ENCODE results near the gene CHRNB2. TPM values are rescaled to one million over a fixed set of nuclear protein-coding genes. Genes with fewer than 3 reads are reported as not detected.
"Not testable (repeated sequence)": the region's sequence is repeated elsewhere in the genome, so short reads cannot be mapped to it uniquely, and the experiment has no call there.

CHRNB2 gene
- total RNA-seq, 4 donors from 2014 or later = 0.32 to 0.82 TPM; not detected in 2

GRCh38 chr1:154524881-154525280, 42.7 kb upstream of the CHRNB2 start:
- intact Hi-C loops (cut with DNase I; ENCODE audit: low total_unique reads) (no loop called here), in situ Hi-C loops (cut with MboI; ENCODE audit: low pct_ligation_motif_present in 1 of 4, low pct_unique_long_range_greater_than_20kb in 1 of 4, low sequenced_read_pairs in 3 of 4) (no loop called here)
- Histone ChIP-seq H3K4me1 (no peaks in the 10 kb centered on the region), H3K9me3 (peaks cover 0 to 3% of the 10 kb centered on the region in 2 donors), H3K27me3 (no peaks in the 10 kb centered on the region), H3K36me3 (no peaks in the 10 kb centered on the region), H3K27ac (no peak overlapping the region), H3K4me3 (no peak overlapping the region)
- no peak for TF ChIP-seq POLR2AphosphoS5 (IDR thresholded peaks at IDR 0.05)
- TF ChIP-seq POLR2A (IDR thresholded peaks at IDR 0.05) = no peak
- no peak for TF ChIP-seq CTCF (IDR thresholded peaks at IDR 0.05)
- no peak for TF ChIP-seq EP300 (IDR thresholded peaks at IDR 0.05; ENCODE audit: low read depth)
- no peak for DNase-seq

- Histone ChIP-seq H3K27ac (no peak overlapping the region), H3K9me3 (peaks cover 0 to 3% of the 10 kb centered on the region in 2 donors), H3K36me3 (no peaks in the 10 kb centered on the region), H3K27me3 (no peaks in the 10 kb centered on the region), H3K4me1 (no peaks in the 10 kb centered on the region), H3K4me3 (no peak overlapping the region)
- 49 to 60% methylated on average over 6 of the region's 6 CpGs for WGBS, 2 donors (ENCODE audit: low coverage in 1 of 2)
- TF ChIP-seq POLR2AphosphoS5 (IDR thresholded peaks at IDR 0.05) (no peak), EP300 (IDR thresholded peaks at IDR 0.05; ENCODE audit: low read depth) (no peak)
- intact Hi-C loops (cut with DNase I; ENCODE audit: low total_unique reads) (no loop called here), in situ Hi-C loops (cut with MboI; ENCODE audit: low pct_ligation_motif_present in 1 of 4, low pct_unique_long_range_greater_than_20kb in 1 of 4, low sequenced_read_pairs in 3 of 4) (no loop called here)
- DNase-seq = no peak
Measured at GRCh38 chr1:154527192-154527591, 40.4 kb upstream of the CHRNB2 start.

GRCh38 chr1:154529308-154529707, 38.3 kb upstream of the CHRNB2 start:
- Histone ChIP-seq H3K4me1 (no peaks in the 10 kb centered on the region), H3K27ac (no peak overlapping the region), H3K36me3 (no peaks in the 10 kb centered on the region), H3K27me3 (no peaks in the 10 kb centered on the region), H3K4me3 (no peak overlapping the region), H3K9me3 (no peaks in the 10 kb centered on the region)
- intact Hi-C loops (cut with DNase I; ENCODE audit: low total_unique reads) = no loop called here
- TF ChIP-seq POLR2A (IDR thresholded peaks at IDR 0.05) (no peak), POLR2AphosphoS5 (IDR thresholded peaks at IDR 0.05) (no peak), CTCF (IDR thresholded peaks at IDR 0.05) (no peak), EP300 (IDR thresholded peaks at IDR 0.05; ENCODE audit: low read depth) (no peak)
- DNase-seq = no peak
- in situ Hi-C loops (cut with MboI; ENCODE audit: low pct_ligation_motif_present in 1 of 4, low pct_unique_long_range_greater_than_20kb in 1 of 4, low sequenced_read_pairs in 3 of 4) = no loop called here
- 83 to 91% methylated on average over 6 of the region's 6 CpGs for WGBS, 2 donors (ENCODE audit: low coverage in 1 of 2)

- WGBS, 2 donors (ENCODE audit: low coverage in 1 of 2) = 96% methylated on average over 4 of the region's 13 CpGs; no CpG with 5 or more reads in 1 of the 2 donors
- H3K27ac ChIP-seq; H3K36me3 ChIP-seq; H3K27me3 ChIP-seq; in situ Hi-C loops (cut with MboI; ENCODE audit: low pct_ligation_motif_present in 1 of 4, low pct_unique_long_range_greater_than_20kb in 1 of 4, low sequenced_read_pairs in 3 of 4); DNase-seq; H3K4me3 ChIP-seq; H3K9me3 ChIP-seq; H3K4me1 ChIP-seq; intact Hi-C loops (cut with DNase I; ENCODE audit: low total_unique reads): not testable (repeated sequence)
Measured at GRCh38 chr1:154531950-154532349, 35.6 kb upstream of the CHRNB2 start.

DNA sequence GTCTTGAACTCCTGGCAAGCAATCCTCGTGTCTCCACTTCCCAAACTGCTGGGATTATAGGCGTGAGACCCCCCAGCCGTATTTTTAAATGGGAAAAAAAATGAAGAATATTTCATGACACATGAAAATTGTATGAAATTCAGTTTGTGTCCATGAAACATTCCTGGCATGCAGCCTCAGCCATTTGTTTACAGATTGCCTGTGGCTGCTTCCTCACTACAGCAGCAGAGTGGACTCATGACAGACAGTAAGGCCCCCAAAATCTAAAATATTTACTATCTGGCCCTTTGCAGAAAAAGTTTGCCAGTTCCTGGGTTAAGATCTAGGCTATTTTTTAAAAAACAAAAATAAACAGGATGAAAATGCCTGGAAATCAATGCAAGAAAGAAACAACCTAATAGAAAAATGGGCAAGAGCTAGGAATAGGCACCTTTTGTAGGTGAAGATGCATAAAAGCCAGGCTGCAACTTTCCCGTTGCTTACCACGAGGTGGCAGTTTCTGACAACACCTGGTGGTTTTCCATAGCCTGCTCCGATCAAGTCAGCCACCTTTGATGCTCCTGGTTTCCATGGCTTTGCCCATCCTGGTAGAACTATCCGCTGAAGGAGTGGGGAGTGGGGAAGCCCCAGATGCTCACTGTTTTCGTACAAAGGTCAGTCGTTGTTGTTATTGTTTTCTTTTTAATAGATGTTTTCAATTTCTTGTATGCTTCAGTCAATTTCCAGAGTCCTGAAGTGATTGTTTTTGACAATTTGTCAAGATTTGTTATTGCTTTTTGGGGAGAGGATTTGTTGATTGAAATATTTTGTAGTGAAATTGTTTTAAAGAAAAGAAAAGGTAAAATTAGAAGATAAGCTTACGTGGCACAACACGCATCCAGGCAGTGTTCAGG, 33.4 kb upstream of the CHRNB2 start:
- Histone ChIP-seq H3K9me3 (no peaks in the 10 kb centered on the region), H3K27ac (no peak overlapping the region), H3K4me3 (no peak overlapping the region), H3K36me3 (no peaks in the 10 kb centered on the region), H3K27me3 (no peaks in the 10 kb centered on the region), H3K4me1 (no peaks in the 10 kb centered on the region)
- in situ Hi-C loops (cut with MboI; ENCODE audit: low pct_ligation_motif_present in 1 of 4, low pct_unique_long_range_greater_than_20kb in 1 of 4, low sequenced_read_pairs in 3 of 4) (no loop called here), intact Hi-C loops (cut with DNase I; ENCODE audit: low total_unique reads) (no loop called here)
- DNase-seq = peak; percentile 54
- WGBS, 2 donors (ENCODE audit: low coverage in 1 of 2) = 46 to 59% methylated on average over 8 to 11 of the region's 11 CpGs
- TF ChIP-seq POLR2AphosphoS5 (IDR thresholded peaks at IDR 0.05) (no peak), POLR2A (IDR thresholded peaks at IDR 0.05) (no peak), CTCF (IDR thresholded peaks at IDR 0.05) (peak; percentile 36 to 50 (median 38))
